GM18907 (cell line): ENCODE data around the gene CENPX.
"Not testable (repeated sequence)": the region's sequence is repeated elsewhere in the genome, so short reads cannot be mapped to it uniquely, and the experiment has no call there.

Source experiments
- ATAC-seq: cut with Tn5 transposase; IDR thresholded peaks from one replicate; pipeline ENCODE4 v1.9.1; 2021; ENCODE audit warnings: mild to moderate bottlenecking, moderate library complexity; ENCODE audit not compliant: unreplicated experiment

CENPX gene

DNA sequence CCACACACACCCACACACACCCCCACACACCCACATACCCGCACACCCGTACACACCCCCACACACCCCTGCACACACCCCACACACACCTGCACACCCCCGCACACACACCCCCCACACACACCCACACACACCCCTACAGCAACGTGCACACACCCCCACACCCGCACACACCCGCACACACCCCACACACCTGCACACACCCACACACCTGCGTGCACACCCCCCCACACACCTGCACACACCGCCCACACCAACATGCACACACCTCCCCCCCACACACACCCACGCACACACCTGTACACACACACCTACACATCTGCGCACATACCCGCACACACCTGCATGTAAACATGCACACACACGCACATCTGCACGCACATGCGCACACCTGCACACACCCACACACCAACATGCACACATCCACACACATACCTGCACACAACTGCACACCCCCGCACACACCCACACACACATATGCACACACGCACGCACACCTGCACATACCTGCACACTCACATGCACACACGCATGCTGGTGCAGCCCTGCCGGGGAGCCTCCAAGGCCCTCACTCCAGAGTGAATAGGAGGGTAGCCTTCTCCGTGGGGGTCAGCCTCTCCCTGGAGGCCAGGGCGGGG, 37.8 kb downstream of the CENPX start:
- no peak for ATAC-seq

GRCh38 chr17:81983639-81984373, 38.9 kb downstream of the CENPX start:
- no peak for ATAC-seq

GRCh38 chr17:81983011-81983638, 39.6 kb downstream of the CENPX start:
- ATAC-seq: no peak

DNA sequence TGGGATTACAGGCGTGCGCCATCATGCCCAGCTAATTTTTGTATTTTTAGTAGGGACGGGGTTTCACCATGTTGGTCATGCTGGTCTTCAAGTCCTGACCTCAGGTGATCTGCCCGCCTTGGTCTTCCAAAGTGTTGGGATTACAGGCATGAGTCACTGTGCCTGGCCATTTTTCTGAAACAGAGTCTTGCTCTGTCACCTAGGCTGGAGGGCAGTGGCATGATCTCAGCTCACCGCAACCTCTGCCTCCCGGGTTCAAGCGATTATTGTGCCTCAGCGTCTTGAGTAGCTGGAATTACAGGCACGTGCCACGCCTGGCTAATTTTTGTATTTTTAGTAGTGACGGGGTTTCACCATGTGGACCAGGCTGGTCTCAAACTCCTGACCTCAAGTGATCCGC, 41.2 kb downstream of the CENPX start:
- not testable (repeated sequence) for ATAC-seq

DNA sequence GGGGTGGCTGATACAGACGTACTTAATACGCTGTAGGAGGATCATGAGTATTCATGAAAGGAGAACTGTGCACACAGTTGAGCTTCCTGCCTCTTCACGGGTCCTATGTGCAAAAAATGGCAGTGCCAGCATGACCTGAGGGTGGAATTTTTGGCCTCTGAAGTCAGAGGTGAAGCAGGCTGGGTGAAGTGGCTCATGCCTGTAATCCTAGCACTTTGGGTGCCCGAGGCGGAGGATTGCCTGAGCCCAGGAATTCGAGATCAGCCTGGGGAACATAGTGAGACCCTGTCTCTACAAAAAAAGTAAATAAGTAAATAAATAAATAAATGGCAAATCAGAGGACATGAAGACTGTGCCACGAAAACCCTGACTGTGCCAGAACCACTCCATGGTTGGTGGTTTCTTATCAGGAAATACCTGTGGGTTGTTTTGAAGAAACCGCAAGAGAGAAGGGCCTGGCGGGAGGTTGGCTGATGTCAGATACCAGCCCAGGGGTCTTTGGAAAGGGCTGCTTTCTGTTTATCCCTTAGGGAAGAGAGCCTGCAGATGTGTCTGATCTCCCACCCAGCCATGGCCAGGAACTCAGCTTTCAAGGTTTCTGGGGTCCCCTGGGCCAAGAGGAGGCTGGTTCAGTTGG, 41.9 kb downstream of the CENPX start:
- no peak for ATAC-seq

- no peak for ATAC-seq
Observed at GRCh38 chr17:81980122-81980521, 42.6 kb downstream of the CENPX start.

DNA sequence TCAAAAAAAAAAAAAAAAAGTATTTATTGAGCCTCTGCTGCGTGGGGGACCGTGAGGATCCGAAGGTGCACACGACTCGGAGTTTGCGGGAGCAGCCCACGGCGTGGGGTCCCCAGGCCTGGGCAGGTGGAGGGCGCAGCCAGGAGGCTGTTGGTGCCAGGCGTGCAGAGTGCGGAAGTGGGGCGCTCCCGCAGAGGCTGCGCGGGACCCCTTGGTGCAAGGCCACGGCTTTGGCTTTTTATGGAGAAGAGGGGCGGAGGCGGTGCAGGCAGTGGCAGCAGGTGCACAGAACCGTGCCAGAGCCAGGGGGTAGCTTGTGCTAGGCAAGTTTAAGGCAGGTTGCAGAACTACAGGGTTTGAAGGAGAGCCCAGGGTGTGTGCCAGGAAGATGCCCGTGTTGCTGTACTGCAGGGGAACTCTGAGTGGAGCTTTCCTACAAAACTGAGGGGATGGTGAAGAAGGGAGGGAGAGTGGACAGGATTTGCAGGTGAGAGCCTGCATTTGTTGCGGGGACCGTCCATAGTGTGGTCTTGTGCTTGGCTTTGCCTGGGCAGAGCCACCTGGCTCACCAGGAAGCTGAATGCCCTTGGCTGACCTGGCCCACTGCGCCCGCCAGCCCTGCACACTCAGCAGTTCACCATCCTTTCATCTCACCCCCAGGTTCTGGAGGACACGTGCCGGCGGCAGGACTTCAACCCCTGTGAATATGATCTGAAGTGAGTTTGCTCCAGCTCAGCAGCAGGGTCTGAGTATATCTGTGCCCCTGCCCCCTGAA, 44.0 kb downstream of the CENPX start:
- ATAC-seq: no peak

DNA sequence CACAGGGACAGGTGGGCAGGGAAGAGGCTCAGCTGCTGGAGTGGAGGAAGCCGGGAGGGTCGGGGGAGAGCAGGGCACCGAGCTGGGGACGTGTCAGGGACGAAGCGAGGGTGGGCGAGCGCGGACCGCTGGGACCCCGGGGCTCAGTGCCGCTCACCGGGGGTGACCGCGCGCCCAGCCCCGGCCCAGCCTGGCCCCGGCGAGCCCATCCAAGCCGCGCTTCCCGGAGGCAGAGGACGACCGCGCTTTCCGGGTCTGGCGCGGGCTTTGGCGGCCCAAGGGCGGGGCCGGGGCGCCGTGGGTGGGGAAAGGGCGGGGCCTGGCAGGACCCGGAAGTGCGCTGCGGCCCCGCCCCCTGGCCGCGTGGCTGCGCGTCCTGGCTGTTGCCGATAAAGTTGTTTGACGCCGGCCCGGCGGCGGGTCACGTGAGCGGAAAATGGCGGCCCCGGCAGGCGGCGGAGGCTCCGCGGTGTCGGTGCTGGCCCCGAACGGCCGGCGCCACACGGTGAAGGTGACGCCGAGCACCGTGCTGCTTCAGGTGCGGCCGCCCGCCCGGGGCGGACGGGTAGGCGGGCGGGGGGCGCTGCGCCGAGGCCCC, 45.4 kb downstream of the CENPX start, which contains the start of gene ASPSCR1:
Gene ASPSCR1 (plus strand): TSS at position 419 of the 598 bp plus-strand sequence. CDS start 18 bp downstream, at position 437.
- peak; percentile 82 for ATAC-seq

- ATAC-seq: peak; percentile 11
Observed at GRCh38 chr17:81976332-81977210, 46.1 kb downstream of the CENPX start.

DNA sequence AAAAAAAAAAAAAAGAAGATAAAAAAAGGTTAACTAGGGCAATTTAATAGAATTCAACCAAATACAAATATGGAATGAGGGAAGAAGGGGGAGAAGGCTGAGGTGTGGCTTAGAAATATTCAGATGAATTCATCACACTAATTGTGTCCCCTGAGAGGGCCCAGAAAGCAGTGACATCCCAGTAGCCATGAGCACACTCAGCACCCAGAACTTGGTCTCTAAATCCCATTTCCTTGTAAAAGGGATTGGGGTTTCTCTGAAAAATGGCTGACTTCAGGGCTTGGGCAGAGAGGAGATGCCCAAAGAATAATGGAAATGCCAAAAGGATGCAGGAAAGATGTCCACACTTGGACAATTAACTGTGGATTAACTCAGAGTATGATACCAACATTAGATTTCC, 49.2 kb downstream of the CENPX start:
- no peak for ATAC-seq

DNA sequence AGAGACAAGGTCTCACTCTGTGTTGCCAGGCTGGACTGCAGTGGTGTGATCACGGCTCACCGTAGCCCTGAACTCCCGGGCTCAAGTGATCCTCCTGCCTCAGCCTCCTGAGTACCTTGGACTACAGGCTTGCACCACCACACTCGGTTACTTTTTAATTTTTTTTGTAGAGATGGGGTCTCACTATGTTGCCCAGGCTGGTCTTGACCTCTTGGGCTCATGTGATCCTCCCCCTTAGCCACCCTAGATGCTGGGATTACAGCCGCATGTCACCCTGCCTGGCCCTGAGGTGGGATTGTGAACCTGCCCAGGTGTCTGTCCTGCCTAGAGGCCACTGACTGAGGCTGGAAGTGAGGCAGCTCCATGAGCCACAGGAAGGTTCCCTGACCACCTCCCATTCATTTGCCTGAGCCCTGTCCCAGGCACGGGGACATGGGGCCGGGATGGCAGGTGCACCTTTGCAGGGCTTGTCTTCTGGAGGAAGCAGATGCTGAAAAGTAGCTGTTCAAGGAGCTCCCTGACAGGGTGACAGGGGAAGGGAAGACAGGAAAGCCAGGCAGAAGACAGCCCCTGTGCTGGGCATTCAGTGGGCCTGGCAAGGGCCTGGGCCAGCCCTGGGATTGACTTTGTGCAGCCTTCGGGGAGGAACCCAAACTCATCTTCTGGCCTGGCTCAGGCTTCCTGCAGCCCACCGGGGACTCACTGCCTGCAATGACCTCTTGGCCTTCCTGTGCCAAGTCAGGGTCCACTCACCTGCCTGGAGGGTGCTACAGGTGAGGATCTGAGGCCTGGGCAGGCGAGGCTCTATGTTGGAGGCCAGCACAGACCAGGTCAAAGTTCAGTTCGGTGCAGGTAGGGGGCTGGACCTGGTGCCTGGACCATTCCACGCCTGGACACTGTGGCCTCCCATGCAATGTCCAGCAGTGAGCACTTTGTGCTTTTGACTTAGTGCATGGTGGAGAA, 53.5 kb downstream of the CENPX start:
- no peak for ATAC-seq
